ENCODE data around the gene ACAD11.

ACAD11 gene, protein sequence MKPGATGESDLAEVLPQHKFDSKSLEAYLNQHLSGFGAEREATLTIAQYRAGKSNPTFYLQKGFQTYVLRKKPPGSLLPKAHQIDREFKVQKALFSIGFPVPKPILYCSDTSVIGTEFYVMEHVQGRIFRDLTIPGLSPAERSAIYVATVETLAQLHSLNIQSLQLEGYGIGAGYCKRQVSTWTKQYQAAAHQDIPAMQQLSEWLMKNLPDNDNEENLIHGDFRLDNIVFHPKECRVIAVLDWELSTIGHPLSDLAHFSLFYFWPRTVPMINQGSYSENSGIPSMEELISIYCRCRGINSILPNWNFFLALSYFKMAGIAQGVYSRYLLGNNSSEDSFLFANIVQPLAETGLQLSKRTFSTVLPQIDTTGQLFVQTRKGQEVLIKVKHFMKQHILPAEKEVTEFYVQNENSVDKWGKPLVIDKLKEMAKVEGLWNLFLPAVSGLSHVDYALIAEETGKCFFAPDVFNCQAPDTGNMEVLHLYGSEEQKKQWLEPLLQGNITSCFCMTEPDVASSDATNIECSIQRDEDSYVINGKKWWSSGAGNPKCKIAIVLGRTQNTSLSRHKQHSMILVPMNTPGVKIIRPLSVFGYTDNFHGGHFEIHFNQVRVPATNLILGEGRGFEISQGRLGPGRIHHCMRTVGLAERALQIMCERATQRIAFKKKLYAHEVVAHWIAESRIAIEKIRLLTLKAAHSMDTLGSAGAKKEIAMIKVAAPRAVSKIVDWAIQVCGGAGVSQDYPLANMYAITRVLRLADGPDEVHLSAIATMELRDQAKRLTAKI

DNA sequence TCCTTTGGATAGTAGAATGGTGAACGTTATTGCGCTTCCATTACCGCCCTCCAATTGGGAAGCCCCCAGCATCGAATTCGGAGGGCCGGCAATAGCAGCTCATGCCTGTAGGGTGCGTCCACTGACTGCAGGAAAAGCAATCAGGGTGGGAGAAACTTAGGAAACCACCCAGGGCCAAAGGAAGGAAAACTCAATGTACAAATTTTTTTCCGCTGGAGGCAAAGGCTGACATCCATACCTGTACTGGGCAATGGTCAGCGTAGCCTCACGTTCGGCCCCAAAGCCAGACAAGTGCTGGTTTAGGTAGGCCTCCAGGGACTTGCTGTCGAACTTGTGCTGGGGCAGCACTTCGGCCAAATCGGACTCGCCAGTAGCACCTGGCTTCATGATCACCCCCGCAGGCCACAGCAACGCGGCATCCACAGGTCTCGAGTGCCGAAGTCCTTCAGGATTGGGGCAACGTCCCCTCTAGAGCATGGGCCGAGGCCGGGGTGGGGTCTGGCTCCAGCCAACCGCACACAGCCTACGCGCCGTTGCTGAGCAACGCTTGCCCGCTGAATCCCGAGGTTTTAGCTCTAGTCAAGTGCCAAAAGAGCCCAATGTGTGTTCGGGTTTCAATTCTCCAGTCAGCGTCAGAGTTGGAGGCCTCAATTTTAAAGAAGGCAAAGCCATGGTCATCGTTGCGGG is at the start of gene ACAD11:
TSS of gene ACAD11 (minus strand) at position 445 of the 687 bp plus-strand sequence. CDS start at position 387, 58 bp downstream.
- peak; percentile 6 for DNase-seq

DNA sequence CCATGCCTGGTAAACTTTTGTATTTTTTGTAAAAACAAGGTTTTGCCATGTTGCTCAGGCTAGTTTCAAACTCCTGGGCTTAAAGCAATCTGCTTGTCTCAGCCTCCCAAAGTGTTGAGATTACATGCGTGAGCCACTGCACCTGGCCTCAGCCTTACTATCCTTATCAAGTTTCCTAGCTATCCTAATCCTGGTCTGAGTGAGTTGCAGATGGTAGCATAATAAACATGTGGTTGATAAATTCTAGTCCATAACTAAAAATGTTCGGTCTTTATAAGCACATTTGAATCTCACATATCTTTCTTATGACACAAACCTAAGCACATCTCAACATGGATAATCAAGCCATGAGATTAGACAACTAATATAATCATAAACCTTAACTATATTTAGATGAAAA is 44.1 kb upstream of the ACAD11 start:
- no peak for DNase-seq

DNA sequence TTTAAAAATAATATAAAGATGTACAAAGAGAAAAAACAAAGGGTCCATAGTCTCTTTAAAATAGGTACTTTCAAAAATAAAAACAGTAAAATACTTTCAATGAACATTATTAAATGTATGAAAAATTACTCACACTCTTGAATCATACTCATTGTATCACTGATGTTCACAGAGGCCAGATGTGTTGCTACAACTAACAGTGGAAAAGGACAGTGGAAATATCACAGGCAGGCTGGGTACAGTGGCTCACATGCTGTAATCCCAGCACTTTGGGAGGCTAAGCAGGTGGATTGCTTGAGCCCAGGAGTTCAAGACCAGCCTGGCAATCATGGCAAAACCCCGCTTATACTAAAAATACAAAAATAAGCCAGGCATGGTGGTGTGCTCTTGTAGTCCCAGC is 35.8 kb upstream of the ACAD11 start:
- no peak for DNase-seq

- no peak for DNase-seq
These were observed 35.4 kb upstream of the ACAD11 start for GRCh38 chr3:132694991-132695390.

- DNase-seq = no peak
These were observed 30.4 kb upstream of the ACAD11 start for GRCh38 chr3:132690040-132690439.

GRCh38 chr3:132682201-132682600 is 22.6 kb upstream of the ACAD11 start:
- no peak for DNase-seq

- DNase-seq = no peak
These were observed 21.8 kb upstream of the ACAD11 start for GRCh38 chr3:132681421-132681820.

- no peak for DNase-seq
These were observed 20.3 kb upstream of the ACAD11 start for GRCh38 chr3:132679911-132680310.

DNA sequence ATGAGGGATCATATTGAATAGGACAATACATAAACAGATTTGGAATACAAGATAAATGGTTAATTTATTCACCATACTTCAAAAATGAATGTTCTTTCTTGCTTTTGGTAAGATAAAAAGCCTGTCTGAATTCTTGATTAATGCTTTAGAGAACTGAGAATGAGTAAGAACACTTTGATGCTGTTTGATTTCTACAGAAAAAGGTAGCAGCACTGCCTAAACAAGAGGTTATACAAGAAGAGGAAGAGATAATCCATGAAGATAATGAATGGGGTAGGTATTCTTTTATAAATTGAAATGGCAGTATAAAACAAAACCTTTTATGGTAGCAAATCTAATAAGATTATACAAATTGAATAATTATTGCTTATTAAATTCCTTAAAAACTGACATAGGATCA is 15.8 kb upstream of the ACAD11 start:
- DNase-seq = no peak

GRCh38 chr3:132669256-132669777 is 9.7 kb upstream of the ACAD11 start:
- no peak for DNase-seq

DNA sequence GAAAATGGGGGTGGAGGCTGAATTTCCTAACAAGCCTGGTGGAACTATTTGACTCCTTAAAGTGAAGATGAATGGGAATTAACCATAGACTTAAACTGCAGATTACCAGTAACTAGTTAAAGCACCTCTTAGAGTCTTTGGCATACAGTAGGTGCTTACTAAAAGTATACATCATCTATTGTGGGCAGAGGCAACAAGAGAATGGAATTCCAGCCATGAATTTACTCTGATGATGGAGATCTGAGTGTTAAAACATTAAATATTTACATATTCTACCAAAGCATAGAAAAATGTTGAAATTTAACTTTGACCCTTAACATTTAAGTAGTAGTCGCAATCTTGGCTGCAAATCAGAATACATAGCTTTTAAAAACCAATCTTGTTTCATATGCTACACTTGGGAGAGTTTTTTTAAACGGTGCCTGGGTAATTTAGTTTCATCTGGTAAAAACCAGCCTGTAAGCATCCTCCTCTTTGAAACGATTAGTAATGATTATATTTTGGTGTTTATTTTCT is 5.7 kb upstream of the ACAD11 start:
- DNase-seq = no peak

GRCh38 chr3:132662212-132662611 is 2.6 kb upstream of the ACAD11 start:
- no peak for DNase-seq

- DNase-seq = no peak
These were observed 1.5 kb upstream of the ACAD11 start for GRCh38 chr3:132661101-132661500.

DNA sequence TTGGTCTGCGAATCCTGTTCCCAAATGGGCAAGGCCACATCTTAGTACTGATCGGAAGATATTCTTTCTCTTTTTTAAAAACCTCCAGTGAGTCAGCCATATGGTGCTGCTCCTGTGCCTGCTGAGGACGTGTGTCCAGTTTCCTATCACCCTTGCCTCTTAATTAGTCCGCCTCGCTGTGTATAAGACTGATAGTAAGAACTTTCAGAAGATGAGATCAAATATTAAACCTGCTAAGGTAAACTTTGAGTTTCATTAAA is 1.1 kb upstream of the ACAD11 start:
- no peak for DNase-seq

DNA sequence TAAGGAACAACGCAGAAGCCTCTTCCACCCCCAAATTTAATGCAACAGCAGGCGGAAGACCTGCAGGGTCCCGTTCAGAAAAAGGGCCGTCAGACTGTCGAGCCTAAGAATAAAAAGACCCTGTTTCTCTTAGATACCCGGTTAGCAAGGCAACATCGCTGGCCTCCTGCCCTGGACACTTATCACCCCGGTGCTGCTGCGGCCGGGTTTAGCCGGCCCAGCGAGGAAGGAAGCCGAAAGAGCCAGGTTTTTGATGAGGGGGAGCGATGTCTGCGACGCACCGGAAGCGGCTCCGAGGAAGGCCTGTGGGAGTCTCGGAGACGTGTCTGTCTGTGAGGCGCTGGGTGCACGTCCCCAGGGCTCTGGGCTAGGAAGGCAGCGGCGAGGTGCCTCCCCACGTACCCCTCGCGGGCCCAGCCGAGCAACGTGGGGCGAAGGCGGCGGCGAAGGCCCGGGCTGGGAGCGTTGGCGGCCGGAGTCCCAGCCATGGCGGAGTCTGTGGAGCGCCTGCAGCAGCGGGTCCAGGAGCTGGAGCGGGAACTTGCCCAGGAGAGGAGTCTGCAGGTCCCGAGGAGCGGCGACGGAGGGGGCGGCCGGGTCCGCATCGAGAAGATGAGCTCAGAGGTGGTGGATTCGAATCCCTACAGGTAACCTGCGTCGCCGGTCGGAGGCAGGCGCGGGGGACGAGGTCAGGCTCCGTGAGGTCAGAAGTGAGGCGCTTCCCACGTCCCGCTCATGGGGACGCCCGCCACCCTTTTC is 622 bp upstream of the ACAD11 start, which contains the start of gene UBA5:
TSS of gene UBA5 (plus strand) at position 278 of the 759 bp plus-strand sequence. CDS start at position 487, 209 bp downstream.
- DNase-seq = no peak

DNA sequence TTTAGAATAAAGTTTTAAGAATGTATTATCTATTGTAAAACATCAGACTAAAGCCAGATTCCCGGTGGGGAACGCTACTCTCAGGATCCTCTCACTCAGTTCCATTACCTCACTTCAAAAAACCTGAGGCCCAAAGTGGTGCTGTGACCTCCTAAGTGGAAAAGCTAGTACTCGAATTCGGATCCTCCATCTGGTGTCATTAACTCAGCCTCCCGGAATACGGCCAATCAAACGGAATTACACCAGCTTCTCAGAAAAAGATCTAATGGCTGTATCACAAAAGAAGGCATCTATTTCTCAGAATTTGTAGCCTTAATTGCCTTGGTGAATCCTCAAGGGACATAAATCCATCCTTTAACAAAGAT is 627 bp downstream of the ACAD11 start:
- DNase-seq = no peak

DNA sequence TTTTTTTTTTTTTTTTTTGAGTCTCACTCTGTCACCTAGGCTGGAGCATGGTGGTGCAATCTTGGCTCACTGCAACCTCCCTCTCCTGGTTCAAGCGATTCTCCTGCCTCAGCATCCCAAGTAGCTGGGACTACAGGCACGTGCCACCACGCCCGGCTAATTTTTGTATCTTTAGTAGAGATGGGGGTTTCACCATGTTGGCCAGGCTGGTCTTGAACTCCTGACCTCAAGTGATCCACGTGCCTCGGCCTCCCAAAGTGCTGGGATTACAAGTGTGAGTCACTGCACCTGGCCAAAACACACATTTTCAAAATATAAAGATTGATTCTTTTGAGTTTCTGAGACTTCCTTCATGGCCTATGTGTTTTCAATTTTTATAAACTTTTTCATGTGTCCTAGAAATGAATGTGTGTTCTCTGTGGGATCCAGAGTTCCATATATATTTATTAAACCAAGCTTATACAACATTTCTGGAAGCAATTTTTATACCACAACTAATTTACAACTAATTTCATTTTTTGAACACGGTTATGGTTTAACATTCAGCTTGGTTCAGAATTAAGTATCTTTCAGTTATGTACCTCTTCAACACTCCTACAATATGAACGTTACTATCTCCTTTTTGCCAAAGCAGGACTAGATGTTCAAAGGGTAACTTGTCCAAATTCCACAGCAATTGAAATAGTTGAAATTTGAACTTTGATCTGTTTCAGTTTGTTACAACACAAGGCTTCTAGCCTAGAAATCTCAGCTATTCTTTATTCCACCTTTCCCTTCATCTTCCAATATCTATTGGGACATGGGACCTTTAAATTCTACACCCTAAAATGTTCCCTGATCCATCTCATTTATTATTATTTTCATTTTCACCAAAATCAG is 1.5 kb downstream of the ACAD11 start:
- DNase-seq = no peak

- no peak for DNase-seq
These were observed 4.1 kb downstream of the ACAD11 start for GRCh38 chr3:132655471-132655870.

DNA sequence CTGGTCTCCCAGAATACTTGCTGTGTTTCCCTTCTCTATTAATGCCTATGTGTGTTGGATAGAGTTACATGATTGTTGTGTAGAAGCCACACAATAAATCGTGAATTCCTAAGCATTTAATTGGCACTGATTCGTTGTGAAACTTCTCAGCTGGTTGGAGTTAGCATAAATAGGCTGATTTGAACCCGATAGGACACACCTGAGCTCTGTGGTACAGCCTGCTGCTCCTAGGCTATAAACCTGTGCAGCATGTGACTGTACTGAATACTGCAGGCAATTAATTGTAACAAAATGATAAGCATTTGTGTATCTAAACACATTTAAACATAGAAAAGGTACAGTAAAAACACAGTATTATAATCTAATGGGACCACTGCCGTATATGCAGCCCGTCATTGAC is 4.9 kb downstream of the ACAD11 start:
- DNase-seq = no peak

- no peak for DNase-seq
These were observed 5.4 kb downstream of the ACAD11 start for GRCh38 chr3:132654190-132654589.

DNA sequence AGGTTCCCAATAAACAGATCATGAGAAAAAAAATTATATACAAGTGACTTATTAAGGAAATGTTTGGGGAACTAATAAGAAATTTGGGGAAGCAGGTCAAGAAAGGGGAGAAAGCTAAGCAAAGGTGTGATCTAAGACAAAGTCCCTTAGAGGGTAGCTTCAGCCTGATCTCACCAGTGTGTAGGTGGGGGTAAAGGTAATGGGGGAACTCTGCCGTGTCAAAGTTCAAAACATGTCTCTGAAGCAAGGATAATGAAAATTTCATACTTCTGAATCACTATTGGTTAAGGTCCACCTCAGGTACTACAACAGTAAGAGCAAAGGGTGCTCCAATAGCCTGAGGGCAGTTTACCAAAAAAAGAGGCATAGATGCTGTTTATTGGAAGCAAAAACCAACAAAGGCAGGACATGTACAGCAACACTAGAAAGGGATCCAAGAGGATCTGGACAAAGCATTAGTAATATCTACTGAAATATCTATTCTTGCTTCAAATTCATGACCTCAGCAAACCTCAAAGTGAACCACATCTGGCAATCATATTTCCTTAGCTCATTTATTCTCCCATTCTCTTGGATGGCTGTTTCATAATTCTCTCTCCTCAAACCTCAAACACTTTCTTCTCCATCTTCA is 6.9 kb downstream of the ACAD11 start:
- DNase-seq = no peak
